GM23338 (cell line): ENCODE data around the gene CD300LB.

Source experiments
- CREB1 ChIP-seq: fragments of 250-450 bp; sonication (Bioruptor Pico); IDR thresholded peaks from 2 replicates; pipeline ENCODE4 v1.5.0; 2020; ENCODE audit warnings: low read depth, mild to moderate bottlenecking, moderate library complexity
- EZH2 ChIP-seq: fragments of 200-600 bp; sonication (generic); IDR thresholded peaks from one replicate; pipeline ENCODE4 v1.8.0; 2017; ENCODE audit warnings: antibody characterized with exemption, mild to moderate bottlenecking, low read depth; ENCODE audit not compliant: unreplicated experiment
- EZH2phosphoT487 ChIP-seq: fragments of 200-600 bp; sonication (generic); IDR thresholded peaks from one replicate; pipeline ENCODE4 v1.8.1; 2018; ENCODE audit warnings: antibody characterized with exemption; ENCODE audit not compliant: unreplicated experiment
- JUNB ChIP-seq: IDR thresholded peaks from one replicate; pipeline ENCODE4 v1.6.1; 2016; ENCODE audit warnings: antibody characterized with exemption; ENCODE audit not compliant: unreplicated experiment
- POLR2AphosphoS5 ChIP-seq: IDR thresholded peaks from 2 replicates; pipeline ENCODE4 v1.6.1; 2016; ENCODE audit warnings: antibody characterized with exemption, low read depth
- ZNF114 ChIP-seq: fragments of 250-450 bp; sonication (Bioruptor Pico); IDR thresholded peaks from 2 replicates; pipeline ENCODE4 v1.5.0; 2020; ENCODE audit warnings: mild to moderate bottlenecking, moderate library complexity
- ZNF331 ChIP-seq: fragments of 250-450 bp; sonication (Bioruptor Pico); IDR thresholded peaks from 2 replicates; pipeline ENCODE4 v1.5.0; 2020; ENCODE audit warnings: low read depth, mild to moderate bottlenecking, moderate library complexity
- TF ChIP-seq, protein P1 (sequence below), 2 experiments: fragments of 200-600 bp in 1 of 2; sonication (generic) in 1 of 2; conservative IDR thresholded peaks; 2 replicates each; pipeline versions ENCODE4 v1.5.1 to v1.6.1; 2016 to 2017; ENCODE audit warnings: antibody characterized with exemption in 2 of 2, low read depth in 2 of 2, mild to moderate bottlenecking in 2 of 2, moderate library complexity in 1 of 2
- TF ChIP-seq, protein P2 (sequence below): fragments of 250-450 bp; sonication (Bioruptor Pico); IDR thresholded peaks from 2 replicates; pipeline ENCODE4 v1.5.0; 2020; ENCODE audit warnings: mild to moderate bottlenecking, moderate library complexity
- TF ChIP-seq, protein P3 (sequence below): IDR thresholded peaks from one replicate; pipeline ENCODE4 v1.6.1; 2018; ENCODE audit warnings: antibody characterized with exemption; ENCODE audit not compliant: unreplicated experiment

DNA sequence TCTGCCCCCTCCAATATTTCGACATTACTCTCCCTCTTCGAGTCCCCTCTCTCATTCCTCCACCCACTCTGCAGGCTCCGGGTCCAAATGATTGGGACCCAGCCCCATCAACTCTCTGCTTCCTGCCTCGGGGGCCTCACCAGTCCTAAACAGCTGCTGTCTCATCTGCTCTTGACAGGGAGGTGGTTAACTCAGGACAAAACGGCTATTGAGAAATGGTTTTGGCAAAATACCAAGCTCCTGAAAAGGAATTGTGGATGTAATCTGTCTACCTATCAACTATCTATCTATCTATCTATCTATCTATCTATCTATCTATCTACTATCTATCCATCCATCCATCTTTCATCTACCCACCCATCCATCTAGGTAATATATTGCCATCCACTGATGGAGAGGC is 33.9 kb upstream of the CD300LB start:
- TF ChIP-seq, protein P1, sequence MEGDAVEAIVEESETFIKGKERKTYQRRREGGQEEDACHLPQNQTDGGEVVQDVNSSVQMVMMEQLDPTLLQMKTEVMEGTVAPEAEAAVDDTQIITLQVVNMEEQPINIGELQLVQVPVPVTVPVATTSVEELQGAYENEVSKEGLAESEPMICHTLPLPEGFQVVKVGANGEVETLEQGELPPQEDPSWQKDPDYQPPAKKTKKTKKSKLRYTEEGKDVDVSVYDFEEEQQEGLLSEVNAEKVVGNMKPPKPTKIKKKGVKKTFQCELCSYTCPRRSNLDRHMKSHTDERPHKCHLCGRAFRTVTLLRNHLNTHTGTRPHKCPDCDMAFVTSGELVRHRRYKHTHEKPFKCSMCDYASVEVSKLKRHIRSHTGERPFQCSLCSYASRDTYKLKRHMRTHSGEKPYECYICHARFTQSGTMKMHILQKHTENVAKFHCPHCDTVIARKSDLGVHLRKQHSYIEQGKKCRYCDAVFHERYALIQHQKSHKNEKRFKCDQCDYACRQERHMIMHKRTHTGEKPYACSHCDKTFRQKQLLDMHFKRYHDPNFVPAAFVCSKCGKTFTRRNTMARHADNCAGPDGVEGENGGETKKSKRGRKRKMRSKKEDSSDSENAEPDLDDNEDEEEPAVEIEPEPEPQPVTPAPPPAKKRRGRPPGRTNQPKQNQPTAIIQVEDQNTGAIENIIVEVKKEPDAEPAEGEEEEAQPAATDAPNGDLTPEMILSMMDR (conservative IDR thresholded peaks at IDR 0.05; ENCODE audit: low read depth in 2 of 2) = no peak
- TF ChIP-seq JUNB = no peak
- TF ChIP-seq EZH2 = no peak
- TF ChIP-seq, protein P2, sequence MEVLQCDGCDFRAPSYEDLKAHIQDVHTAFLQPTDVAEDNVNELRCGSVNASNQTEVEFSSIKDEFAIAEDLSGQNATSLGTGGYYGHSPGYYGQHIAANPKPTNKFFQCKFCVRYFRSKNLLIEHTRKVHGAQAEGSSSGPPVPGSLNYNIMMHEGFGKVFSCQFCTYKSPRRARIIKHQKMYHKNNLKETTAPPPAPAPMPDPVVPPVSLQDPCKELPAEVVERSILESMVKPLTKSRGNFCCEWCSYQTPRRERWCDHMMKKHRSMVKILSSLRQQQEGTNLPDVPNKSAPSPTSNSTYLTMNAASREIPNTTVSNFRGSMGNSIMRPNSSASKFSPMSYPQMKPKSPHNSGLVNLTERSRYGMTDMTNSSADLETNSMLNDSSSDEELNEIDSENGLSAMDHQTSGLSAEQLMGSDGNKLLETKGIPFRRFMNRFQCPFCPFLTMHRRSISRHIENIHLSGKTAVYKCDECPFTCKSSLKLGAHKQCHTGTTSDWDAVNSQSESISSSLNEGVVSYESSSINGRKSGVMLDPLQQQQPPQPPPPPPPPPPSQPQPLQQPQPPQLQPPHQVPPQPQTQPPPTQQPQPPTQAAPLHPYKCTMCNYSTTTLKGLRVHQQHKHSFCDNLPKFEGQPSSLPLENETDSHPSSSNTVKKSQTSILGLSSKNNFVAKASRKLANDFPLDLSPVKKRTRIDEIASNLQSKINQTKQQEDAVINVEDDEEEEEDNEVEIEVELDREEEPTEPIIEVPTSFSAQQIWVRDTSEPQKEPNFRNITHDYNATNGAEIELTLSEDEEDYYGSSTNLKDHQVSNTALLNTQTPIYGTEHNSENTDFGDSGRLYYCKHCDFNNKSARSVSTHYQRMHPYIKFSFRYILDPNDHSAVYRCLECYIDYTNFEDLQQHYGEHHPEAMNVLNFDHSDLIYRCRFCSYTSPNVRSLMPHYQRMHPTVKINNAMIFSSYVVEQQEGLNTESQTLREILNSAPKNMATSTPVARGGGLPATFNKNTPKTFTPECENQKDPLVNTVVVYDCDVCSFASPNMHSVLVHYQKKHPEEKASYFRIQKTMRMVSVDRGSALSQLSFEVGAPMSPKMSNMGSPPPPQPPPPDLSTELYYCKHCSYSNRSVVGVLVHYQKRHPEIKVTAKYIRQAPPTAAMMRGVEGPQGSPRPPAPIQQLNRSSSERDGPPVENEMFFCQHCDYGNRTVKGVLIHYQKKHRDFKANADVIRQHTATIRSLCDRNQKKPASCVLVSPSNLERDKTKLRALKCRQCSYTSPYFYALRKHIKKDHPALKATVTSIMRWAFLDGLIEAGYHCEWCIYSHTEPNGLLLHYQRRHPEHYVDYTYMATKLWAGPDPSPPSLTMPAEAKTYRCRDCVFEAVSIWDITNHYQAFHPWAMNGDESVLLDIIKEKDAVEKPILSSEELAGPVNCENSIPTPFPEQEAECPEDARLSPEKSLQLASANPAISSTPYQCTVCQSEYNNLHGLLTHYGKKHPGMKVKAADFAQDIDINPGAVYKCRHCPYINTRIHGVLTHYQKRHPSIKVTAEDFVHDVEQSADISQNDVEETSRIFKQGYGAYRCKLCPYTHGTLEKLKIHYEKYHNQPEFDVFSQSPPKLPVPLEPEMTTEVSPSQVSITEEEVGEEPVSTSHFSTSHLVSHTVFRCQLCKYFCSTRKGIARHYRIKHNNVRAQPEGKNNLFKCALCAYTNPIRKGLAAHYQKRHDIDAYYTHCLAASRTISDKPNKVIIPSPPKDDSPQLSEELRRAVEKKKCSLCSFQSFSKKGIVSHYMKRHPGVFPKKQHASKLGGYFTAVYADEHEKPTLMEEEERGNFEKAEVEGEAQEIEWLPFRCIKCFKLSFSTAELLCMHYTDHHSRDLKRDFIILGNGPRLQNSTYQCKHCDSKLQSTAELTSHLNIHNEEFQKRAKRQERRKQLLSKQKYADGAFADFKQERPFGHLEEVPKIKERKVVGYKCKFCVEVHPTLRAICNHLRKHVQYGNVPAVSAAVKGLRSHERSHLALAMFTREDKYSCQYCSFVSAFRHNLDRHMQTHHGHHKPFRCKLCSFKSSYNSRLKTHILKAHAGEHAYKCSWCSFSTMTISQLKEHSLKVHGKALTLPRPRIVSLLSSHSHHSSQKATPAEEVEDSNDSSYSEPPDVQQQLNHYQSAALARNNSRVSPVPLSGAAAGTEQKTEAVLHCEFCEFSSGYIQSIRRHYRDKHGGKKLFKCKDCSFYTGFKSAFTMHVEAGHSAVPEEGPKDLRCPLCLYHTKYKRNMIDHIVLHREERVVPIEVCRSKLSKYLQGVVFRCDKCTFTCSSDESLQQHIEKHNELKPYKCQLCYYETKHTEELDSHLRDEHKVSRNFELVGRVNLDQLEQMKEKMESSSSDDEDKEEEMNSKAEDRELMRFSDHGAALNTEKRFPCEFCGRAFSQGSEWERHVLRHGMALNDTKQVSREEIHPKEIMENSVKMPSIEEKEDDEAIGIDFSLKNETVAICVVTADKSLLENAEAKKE (CRISPR knock-in tag) = no peak
- no peak for TF ChIP-seq POLR2AphosphoS5
- TF ChIP-seq EZH2phosphoT487 = no peak
- no peak for TF ChIP-seq ZNF114
- no peak for TF ChIP-seq CREB1 (CRISPR knock-in tag)
- TF ChIP-seq, protein P3, sequence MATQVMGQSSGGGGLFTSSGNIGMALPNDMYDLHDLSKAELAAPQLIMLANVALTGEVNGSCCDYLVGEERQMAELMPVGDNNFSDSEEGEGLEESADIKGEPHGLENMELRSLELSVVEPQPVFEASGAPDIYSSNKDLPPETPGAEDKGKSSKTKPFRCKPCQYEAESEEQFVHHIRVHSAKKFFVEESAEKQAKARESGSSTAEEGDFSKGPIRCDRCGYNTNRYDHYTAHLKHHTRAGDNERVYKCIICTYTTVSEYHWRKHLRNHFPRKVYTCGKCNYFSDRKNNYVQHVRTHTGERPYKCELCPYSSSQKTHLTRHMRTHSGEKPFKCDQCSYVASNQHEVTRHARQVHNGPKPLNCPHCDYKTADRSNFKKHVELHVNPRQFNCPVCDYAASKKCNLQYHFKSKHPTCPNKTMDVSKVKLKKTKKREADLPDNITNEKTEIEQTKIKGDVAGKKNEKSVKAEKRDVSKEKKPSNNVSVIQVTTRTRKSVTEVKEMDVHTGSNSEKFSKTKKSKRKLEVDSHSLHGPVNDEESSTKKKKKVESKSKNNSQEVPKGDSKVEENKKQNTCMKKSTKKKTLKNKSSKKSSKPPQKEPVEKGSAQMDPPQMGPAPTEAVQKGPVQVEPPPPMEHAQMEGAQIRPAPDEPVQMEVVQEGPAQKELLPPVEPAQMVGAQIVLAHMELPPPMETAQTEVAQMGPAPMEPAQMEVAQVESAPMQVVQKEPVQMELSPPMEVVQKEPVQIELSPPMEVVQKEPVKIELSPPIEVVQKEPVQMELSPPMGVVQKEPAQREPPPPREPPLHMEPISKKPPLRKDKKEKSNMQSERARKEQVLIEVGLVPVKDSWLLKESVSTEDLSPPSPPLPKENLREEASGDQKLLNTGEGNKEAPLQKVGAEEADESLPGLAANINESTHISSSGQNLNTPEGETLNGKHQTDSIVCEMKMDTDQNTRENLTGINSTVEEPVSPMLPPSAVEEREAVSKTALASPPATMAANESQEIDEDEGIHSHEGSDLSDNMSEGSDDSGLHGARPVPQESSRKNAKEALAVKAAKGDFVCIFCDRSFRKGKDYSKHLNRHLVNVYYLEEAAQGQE = no peak
- no peak for TF ChIP-seq ZNF331
